AG09319 (cell line): Measurements from ENCODE around the gene NMT2.

ENCODE experiments used
- DNase-seq: peaks from one replicate; pipeline ENCODE4 v3.0.0-alpha.2; 2010; ENCODE audit warnings: low read depth; ENCODE audit errors: extremely low read depth
- TF ChIP-seq, protein P1 (sequence below): IDR thresholded peaks from 2 replicates; pipeline ENCODE4 v1.5.1; 2011; ENCODE audit warnings: low read depth, mild to moderate bottlenecking, inconsistent platforms, low read length, moderate library complexity

Gene NMT2

GRCh38 chr10:15196021-15196834 lies 27.7 kb upstream of the NMT2 start:
- TF ChIP-seq, protein P1, sequence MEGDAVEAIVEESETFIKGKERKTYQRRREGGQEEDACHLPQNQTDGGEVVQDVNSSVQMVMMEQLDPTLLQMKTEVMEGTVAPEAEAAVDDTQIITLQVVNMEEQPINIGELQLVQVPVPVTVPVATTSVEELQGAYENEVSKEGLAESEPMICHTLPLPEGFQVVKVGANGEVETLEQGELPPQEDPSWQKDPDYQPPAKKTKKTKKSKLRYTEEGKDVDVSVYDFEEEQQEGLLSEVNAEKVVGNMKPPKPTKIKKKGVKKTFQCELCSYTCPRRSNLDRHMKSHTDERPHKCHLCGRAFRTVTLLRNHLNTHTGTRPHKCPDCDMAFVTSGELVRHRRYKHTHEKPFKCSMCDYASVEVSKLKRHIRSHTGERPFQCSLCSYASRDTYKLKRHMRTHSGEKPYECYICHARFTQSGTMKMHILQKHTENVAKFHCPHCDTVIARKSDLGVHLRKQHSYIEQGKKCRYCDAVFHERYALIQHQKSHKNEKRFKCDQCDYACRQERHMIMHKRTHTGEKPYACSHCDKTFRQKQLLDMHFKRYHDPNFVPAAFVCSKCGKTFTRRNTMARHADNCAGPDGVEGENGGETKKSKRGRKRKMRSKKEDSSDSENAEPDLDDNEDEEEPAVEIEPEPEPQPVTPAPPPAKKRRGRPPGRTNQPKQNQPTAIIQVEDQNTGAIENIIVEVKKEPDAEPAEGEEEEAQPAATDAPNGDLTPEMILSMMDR = no peak
- DNase-seq = no peak

DNA sequence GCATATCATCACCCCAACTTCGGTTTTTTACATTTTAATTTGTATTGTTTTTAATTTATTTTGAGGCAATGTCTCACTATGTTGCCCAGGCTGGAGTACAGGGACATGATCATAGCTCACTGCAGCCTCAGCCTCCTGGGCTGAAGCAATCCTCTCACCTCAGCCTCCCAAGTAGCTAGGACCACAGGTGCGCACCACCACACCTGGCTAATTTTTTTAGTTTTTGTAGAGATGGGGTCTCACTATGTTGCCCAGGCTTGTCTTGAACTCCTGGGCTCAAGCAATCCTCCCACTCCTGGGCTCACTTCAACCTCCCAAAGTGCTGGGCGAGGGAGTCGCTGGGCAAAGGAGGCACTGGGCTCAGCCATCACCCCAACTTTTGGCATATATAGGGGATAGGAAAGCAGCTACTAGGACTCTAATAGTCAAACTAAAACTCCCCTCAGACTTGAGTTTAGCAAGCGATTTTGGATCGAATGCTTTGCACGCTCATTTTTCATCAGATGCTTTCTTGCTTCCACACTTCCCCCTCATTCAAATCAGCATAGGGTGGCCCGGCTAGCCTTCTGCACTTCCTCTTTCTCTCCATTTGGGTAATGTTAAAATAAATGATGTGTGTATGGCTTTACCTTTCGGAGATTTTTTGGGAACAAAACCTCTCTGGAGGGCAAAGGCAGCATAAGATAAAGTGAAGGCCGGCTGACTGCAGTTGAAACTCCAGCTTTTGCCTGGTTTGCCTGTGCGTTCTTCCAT lies 20.8 kb upstream of the NMT2 start:
- DNase-seq = no peak
- TF ChIP-seq, protein P1 = no peak

DNA sequence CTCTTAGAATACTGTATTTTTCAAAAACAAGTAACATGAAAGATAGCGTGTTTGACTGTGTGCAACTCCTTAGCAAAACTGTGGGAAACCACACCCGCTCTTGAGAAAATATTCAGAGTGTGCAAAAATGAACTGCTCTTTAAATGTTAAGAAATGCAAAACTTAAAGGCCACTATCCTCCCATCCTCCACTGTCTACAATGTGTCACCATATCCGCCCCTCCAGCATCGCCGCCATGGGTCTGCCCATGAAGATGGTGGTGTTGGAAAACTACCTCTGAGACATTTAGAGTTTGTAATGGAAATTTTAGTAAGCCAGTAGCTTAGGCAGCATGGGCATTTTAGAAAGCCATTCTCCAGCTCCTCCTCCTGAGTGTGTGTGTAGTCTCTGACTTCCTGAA lies 20.1 kb upstream of the NMT2 start:
- no peak for DNase-seq
- TF ChIP-seq, protein P1 = no peak

- no peak for DNase-seq
- TF ChIP-seq, protein P1 = no peak
Observed at GRCh38 chr10:15183689-15184481, 15.4 kb upstream of the NMT2 start.

GRCh38 chr10:15182540-15183207 lies 14.2 kb upstream of the NMT2 start:
- TF ChIP-seq, protein P1 = no peak
- no peak for DNase-seq

DNA sequence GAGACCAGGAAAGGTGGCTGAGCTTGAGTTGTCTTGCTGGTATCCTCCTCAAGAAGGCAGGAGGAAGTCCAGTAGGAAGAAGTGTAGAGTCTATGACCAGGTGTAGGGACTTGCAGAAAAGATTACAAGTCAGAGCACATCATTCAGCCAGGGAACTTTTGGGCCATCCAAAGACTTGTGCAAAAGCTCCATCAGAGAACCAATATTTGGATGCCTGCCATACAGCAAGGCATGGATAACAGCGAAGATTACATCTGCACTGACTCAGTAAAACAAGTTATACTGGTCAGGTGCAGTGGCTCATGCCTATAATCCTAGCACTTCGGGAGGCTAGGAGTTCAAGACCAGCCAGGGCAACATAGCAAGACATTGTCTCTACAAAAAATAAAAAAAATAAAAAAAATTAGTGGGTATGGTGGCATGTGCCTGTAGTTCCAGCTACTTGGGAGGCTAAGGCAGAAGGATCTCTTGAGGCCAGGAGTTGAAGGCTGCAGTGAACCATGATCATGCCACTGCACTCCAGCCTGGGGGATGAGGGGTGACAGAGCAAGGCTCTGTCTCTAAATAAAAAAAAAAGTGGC lies 13.2 kb upstream of the NMT2 start:
- TF ChIP-seq, protein P1 = no peak
- no peak for DNase-seq
